A673 (cell line): ENCODE measurements around the gene SYNE2. TPM values are rescaled to one million over a fixed set of nuclear protein-coding genes. Genes with fewer than 3 reads are reported as not detected.

Experiments used
- BruUV-seq: library from RNA; stranded (reverse); fragments of 400-500 nt; replicated peaks from 2 replicates; lab custom pipeline; 2021; lab: Mats Ljungman, UMichigan
- CTCF ChIA-PET: fragments of 300-600 bp; sonication (Branson Sonifier 250); formaldehyde crosslinking; loops from one replicate; lab custom pipeline; 2022; ENCODE audit warnings: antibody characterized with exemption; lab: Charles Lee
- POLR2A ChIA-PET: fragments of 300-600 bp; sonication (Branson Sonifier 250); formaldehyde crosslinking; loops from one replicate; lab custom pipeline; 2022; ENCODE audit warnings: antibody characterized with exemption; ENCODE audit not compliant: low non-redundant PET; lab: Charles Lee
- DNase-seq: peaks from one replicate; pipeline ENCODE4 v3.0.0-alpha.2; 2015; ENCODE audit warnings: low spot score
- H3K27ac ChIP-seq: fragments of 200-600 bp; sonication (generic); 2 replicates; pipeline ENCODE4 v1.5.1; 2016; ENCODE audit warnings: mixed run types, low read depth, mild to moderate bottlenecking, mixed read lengths, antibody characterized with exemption, low read length; ENCODE audit not compliant: poor library complexity, severe bottlenecking
- H3K27me3 ChIP-seq: fragments of 200-600 bp; sonication (generic); replicated peaks from 2 replicates; pipeline ENCODE4 v1.6.1; 2017; ENCODE audit warnings: mixed run types, low read depth, mild to moderate bottlenecking, mixed read lengths, antibody characterized with exemption, low read length; ENCODE audit not compliant: insufficient read depth, poor library complexity
- H3K36me3 ChIP-seq: fragments of 200-600 bp; sonication (generic); 2 replicates; pipeline ENCODE4 v1.6.1; 2016; ENCODE audit warnings: mixed run types, mild to moderate bottlenecking, mixed read lengths, antibody characterized with exemption, low read length; ENCODE audit not compliant: insufficient read depth, poor library complexity, severe bottlenecking
- H3K4me1 ChIP-seq: fragments of 200-600 bp; sonication (generic); 2 replicates; pipeline ENCODE4 v1.6.1; 2017; ENCODE audit warnings: mixed run types, mild to moderate bottlenecking, mixed read lengths, antibody characterized with exemption, low read length; ENCODE audit not compliant: insufficient read depth, poor library complexity, severe bottlenecking
- H3K4me3 ChIP-seq: fragments of 200-600 bp; sonication (generic); 2 replicates; pipeline ENCODE4 v1.5.1; 2016; ENCODE audit warnings: low read depth, mixed run types, mild to moderate bottlenecking, mixed read lengths, low read length; ENCODE audit not compliant: poor library complexity, severe bottlenecking
- H3K9me3 ChIP-seq: fragments of 200-600 bp; sonication (generic); 2 replicates; pipeline ENCODE4 v1.6.1; 2016; ENCODE audit warnings: mixed run types, low read depth, mild to moderate bottlenecking, mixed read lengths, antibody characterized with exemption, low read length; ENCODE audit not compliant: poor library complexity, severe bottlenecking
- EZH2 ChIP-seq: fragments of 200-600 bp; sonication (generic); IDR thresholded peaks from 2 replicates; pipeline ENCODE4 v1.6.1; 2017; ENCODE audit warnings: borderline replicate concordance, low read depth, mild to moderate bottlenecking, mixed read lengths, antibody characterized with exemption, low read length; ENCODE audit not compliant: poor library complexity, severe bottlenecking
- intact Hi-C: fragments of 100-400 bp; cut with micrococcal nuclease; formaldehyde crosslinking; loops from one replicate; pipeline ENCODE4 v1.10.0; 2022; ENCODE audit not compliant: unreplicated experiment
- total RNA-seq: library from RNA; stranded (reverse); gene quantifications from 2 replicates; pipeline ENCODE4 v1.2.3, GENCODE V29; 2021
- TF ChIP-seq, protein P1 (sequence below): fragments of 300-800, 200-600 bp; sonication (generic); conservative IDR thresholded peaks from 2 replicates; pipeline ENCODE4 v1.5.1; 2017; ENCODE audit warnings: low read depth, mild to moderate bottlenecking, antibody characterized with exemption, low read length, moderate library complexity, mixed read lengths

The SYNE2 gene
- total RNA-seq, 1 experiment from 2014 or later: 68.2 TPM

DNA sequence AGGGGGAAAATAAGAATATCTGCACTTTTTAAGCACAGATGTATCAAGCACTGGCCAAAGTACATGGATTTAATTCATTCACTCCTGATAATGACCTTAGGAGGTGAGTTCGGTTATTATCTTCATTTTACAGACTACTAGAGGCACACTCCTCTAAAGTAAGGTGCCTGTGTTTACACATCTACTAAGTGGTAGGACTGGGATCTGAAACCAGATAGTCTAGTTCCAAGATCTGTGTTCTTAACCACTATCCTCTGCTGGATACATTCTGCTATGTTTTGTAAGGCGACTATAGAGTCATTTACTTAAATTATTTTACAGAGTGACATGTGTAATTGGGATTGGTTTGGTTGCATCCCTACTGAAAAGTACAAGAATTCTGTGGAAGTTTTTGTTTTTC lies 266.1 kb downstream of the SYNE2 start:
- intact Hi-C loops: no loop called here
- no peak for DNase-seq
- Histone ChIP-seq H3K36me3 (no peaks in the 10 kb centered on the region), H3K27me3 (no peaks in the 10 kb centered on the region), H3K4me1 (no peaks in the 10 kb centered on the region), H3K4me3 (no peak overlapping the region), H3K9me3 (no peaks in the 10 kb centered on the region), H3K27ac (no peak overlapping the region)
- CTCF ChIA-PET: no interaction called here
- no TSS peak for BruUV-seq
- TF ChIP-seq, protein P1, sequence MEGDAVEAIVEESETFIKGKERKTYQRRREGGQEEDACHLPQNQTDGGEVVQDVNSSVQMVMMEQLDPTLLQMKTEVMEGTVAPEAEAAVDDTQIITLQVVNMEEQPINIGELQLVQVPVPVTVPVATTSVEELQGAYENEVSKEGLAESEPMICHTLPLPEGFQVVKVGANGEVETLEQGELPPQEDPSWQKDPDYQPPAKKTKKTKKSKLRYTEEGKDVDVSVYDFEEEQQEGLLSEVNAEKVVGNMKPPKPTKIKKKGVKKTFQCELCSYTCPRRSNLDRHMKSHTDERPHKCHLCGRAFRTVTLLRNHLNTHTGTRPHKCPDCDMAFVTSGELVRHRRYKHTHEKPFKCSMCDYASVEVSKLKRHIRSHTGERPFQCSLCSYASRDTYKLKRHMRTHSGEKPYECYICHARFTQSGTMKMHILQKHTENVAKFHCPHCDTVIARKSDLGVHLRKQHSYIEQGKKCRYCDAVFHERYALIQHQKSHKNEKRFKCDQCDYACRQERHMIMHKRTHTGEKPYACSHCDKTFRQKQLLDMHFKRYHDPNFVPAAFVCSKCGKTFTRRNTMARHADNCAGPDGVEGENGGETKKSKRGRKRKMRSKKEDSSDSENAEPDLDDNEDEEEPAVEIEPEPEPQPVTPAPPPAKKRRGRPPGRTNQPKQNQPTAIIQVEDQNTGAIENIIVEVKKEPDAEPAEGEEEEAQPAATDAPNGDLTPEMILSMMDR: no peak
- no peak for TF ChIP-seq EZH2
- POLR2A ChIA-PET: no interaction called here

DNA sequence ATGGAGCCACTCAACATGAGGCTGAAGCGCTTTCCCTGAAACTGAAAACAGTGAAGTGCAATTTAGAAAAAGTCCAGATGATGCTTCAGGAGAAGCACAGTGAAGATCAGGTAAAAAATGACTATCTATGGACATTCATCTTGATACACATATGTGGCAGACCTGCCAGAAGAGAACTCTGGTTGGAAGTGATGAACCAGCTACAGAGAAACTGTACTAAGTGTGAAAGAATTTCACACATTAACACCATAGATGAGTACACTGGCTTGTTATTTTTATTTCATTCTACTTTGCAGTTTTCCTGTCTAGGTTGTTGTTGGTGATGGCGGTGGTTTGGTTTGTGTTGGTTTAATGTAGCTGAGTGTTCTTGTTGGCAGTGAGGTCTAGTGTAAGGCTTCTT lies 266.7 kb downstream of the SYNE2 start:
- Histone ChIP-seq H3K4me3 (no peak overlapping the region), H3K36me3 (no peaks in the 10 kb centered on the region), H3K27ac (no peak overlapping the region), H3K4me1 (no peaks in the 10 kb centered on the region), H3K9me3 (no peaks in the 10 kb centered on the region), H3K27me3 (no peaks in the 10 kb centered on the region)
- TF ChIP-seq EZH2: no peak
- TF ChIP-seq, protein P1: no peak
- no peak for DNase-seq
- ChIA-PET POLR2A (no interaction called here), CTCF (no interaction called here)
- intact Hi-C loops: no loop called here
- BruUV-seq: no TSS peak

DNA sequence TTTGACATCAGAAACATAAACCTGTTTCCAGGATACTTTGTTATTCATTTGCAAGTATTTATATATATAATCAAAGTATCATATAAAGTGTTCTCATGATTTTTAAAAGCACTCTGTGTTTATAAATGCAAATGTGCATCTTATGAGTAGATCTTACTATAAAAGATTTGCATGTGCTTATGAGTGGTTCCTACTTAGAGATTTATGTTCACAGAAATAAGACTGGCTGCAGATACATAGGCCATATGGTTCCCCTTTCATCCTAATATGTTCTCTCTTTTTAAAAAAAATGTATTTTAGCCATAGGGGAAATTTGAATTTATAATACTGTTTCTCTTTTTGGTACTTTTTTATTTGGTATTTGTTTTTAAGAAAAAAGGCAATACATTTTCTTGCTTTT lies 267.2 kb downstream of the SYNE2 start:
- CTCF ChIA-PET: no interaction called here
- intact Hi-C loops: no loop called here
- TF ChIP-seq, protein P1: no peak
- no peak for TF ChIP-seq EZH2
- POLR2A ChIA-PET: no interaction called here
- H3K4me3 ChIP-seq: no peak overlapping the region
- no peak for DNase-seq
- no TSS peak for BruUV-seq
- no peak overlapping the region for H3K27ac ChIP-seq
- no peaks in the 10 kb centered on the region for H3K27me3 ChIP-seq
- H3K9me3 ChIP-seq: no peaks in the 10 kb centered on the region
- H3K4me1 ChIP-seq: no peaks in the 10 kb centered on the region
- no peaks in the 10 kb centered on the region for H3K36me3 ChIP-seq
